HTERT RPE-1 (cell line): Measurements from ENCODE around the gene PHF5A.
"Not testable (repeated sequence)": the region's sequence is repeated elsewhere in the genome, so short reads cannot be mapped to it uniquely, and the experiment has no call there.

Experiments used
- in situ Hi-C: fragments of 300-500 bp; cut with MboI; formaldehyde crosslinking; loops from 4 replicates; pipeline ENCODE4 v1.14.3; 2020; ENCODE audit warnings: low sequenced_read_pairs

PHF5A gene

DNA sequence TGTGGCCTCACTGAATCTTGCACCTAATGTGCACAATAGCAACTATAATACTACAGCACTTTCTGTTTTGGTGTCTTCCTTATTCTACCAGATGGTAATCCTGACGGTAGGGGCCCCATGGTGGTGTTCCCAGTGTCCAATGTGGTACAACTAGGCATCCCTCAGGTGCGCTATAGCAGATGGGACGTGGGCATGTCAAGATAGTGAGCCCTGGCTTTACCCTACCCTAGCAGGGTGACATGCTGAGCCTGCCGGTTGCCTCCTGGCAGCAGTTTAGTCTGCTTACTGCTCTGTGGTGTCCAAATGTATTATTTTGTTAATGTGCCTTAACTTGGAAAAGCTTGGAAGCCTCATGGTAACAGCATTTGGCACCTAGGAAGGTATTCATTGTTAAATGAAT is 19.6 kb upstream of the PHF5A start:
- in situ Hi-C loops: no loop called here

DNA sequence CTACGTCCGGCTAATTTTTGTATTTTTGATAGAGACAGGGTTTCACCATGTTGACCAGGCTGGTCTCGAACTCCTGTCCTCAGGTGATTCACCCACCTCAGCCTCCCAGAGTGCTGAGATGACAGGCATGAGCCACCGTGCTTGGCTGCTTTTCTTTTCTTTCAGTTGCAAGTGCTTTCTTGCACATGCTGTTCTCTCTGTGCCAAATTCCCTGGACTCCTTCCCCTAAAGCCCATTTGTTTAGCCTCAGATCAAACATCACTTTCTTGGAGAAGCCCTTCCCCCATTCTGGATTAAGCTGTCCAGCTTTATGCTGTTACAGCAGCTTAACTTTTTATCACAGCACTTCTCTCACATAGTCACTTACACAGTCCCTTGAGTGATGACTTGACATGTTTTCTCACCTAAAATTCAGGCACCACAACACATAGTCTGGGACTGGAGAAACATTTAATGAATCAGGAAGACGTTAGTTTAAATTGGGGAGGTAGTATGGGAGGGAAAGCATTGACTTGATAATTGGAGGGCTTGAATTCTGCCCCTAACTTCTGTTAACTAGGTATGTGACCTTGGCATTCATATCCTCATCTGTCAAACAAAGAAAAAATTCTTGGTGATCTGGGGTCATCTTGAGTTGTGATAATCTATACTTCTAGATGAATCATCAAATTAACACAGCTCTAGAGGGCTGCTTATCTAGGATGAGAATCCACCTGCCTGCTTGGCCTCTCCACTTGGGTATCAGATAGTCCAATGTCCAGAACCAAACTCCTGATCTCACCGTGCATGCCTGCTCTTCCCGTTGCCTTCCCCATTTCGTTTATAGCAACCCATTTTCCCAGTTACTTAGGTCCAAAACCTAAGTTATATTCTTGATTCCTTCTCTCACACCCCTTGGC is 18.8 kb upstream of the PHF5A start:
- in situ Hi-C loops: no loop called here

DNA sequence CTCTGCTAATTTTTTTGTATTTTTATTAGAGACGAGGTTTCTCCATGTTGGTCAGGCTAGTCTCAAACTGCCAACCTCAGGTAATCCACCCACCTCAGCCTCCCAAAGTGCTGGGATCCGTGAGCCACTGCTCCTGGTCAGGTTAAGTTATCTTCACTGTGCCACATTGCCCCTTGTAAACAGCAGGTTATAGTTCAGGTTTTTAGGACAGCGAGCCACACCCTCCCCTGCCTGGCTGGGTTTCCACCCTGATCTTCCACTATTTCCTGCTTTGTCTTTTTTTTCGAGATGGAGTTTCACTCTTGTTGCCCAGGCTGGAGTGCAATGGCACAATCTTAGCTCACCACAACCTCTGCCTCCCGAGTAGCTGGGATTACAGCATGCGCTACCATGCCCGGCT is 16.5 kb upstream of the PHF5A start:
- in situ Hi-C loops: no loop called here

DNA sequence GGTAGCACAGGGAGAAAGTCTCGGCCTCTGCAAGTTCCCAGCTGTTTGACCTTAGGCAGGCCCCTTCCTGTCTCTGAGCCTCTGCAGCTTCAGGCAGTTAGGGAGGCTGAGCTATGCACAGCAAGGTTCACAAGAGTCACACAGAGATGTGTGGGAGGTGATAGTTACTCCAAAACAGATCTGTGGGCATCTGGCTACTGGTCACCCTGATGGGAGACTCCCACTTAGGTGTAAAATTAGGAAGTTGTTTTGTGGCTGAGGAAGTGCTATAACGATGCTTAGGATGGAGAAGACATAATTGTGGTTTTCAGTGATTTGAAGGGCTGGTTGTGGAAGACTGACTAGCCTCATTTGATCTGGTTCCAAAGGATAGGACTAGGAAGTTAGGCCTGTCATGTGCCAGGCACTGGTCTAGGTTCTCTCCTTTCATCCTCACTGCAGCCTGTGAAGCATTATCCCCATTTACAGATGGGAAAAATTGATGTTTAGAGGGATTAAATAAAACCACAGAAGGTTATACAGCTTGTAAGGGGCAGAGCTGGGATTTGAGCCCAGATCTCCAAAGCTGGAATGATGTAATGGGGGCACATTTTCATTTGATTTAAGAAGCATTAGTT is 13.9 kb upstream of the PHF5A start:
- in situ Hi-C loops: no loop called here

DNA sequence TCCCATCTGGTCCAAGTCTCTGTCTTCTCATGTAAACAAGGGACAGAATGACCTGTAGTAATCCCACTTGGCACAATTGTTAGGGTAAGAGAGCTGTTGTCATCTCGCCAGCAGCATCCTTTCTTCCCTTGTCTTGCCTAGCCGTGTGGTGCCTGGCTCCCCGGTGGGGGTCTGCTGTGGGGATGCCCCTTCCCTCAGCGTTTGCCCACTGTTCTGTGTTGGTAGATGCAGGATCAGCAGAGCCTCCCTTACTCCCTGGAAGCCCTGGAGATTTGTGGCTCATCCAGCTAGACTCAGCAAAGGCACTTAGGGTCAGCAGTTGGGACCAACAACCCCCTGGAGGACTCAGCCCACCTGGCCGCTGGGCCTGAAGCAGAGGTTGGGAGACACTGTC is 13.4 kb upstream of the PHF5A start:
- in situ Hi-C loops: no loop called here

DNA sequence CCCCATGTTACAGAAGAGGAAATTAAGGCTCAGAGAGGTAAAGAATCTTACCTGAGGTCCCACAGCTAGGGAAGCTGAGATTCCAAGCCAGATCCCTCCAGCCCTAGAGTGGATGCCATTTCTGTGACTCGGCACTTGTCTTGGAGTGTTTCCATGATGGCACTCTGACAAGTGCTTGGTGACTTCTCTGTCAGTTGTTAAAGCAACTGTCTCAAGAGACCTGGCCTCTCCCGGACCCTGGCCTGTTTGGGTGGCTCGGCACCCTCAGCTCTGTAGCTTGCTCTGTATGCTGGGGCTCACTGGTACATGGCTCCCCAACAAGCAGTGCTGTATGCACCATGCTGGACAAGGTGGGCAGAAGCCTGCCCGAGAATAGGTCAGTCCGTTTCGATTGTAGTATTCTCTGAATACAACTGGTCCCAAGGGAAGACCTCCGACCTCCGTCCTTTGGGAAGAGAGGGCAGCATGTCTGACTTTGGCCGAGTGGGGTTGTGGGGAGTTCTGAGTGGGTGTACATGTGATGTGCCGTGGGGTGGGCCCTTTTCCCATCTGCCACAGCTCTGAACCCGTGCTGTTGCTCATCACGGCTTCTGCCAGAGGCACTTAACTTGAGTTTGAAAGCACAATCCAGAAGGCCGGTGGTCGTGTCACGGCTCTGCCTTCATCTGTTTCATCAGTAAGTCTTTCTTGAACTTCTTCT is 12.8 kb upstream of the PHF5A start:
- in situ Hi-C loops: no loop called here

DNA sequence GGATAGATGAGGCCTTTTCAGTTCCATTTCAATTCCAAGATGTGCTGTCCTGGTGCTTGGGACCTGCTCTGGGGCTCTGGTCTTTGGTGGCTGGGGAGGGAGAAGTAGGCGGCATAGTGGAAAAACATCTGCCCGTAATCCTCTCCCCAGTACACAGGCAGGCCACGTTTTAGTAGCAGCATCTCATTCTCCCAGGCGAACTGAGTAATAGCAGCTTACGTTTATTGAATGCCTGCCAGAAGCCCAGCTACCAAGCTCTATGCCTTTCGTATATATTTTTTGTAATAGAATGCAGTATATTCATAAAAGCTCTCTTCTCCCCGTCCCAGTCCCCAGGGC is 11.9 kb upstream of the PHF5A start:
- in situ Hi-C loops: no loop called here

DNA sequence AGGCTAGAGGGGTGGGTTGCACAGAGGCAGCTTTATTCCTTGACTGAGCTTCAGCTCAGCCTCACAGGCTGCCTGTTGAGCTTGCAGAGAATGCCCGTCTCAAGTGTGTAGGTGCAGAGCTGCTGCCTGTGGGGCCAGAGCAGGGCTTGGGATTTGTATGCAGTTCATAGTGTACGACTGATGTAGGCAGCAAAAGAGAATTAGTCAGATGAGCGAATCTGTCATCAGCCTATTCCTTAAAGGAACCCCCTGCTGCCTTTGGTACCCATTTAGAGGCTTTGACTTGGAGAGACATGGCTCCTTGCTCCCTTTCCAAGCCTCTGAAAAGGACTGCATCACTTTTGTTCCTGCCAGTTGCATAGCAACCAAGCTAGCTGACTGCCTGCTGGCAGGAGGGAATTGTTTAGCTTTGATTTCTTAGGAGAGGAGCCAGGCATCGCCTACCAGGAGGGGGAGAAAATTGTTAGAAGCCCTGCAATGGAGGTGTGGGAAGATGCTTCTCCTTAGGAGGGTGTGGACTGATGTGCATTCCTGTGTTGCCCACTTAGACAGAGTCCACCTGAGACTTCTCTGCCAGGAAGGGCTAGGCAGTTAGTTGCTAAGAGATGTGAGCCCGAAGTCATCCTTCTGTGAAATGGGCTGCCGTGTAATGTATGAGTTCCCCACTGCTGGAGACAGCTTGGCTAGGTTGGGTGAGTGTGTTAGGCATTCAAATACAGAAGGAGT is 11.3 kb upstream of the PHF5A start:
- in situ Hi-C loops: no loop called here

DNA sequence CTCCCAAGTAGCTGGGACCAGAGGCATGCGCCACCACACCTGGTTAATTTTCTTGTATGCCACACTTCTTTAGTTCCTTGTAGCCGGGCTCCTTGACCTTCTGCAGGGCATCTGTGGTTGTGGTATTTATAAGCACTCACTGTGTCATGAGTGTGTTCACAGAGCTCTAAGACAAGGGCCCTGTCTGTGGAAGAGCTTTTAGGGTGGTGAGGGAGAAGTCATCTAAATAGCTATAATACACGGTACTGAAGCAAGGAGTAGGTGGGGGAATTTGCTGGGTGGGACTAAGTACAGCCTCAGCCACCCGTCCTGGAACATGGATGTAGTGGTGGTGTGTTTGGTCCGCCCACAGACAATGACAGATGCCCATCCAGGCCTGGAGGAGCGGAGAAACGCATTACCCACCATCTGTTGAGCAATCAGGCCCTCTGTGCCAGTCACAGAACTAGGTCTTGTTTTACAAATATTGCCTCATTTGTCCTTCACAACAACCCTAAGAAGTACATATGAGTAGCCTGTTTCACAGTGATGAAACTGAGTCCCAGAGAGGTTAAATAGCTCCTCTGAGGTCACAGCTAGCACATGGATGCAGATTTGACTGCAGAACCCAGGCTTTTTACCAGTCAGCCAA is 10.5 kb upstream of the PHF5A start:
- in situ Hi-C loops: no loop called here

DNA sequence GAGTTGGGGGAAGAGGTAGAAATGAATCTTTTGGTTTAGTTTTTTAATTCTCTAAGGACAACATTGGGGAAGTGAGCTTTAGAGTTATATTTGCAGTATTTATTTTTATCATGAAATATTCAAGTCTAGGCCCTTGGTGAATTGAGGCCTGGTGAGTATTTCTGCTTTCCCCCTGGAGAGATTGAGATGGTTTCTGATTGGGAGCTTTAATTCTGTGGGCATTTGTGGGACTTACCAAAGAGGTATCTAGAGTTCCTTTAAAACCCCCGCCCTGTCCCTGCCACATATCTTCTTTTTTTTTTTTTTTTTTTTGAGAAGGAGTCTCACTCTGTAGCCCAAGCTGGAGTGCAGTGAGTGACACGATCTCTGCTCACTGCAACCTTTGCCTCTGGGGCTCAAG is 10.0 kb upstream of the PHF5A start:
- in situ Hi-C loops: no loop called here

DNA sequence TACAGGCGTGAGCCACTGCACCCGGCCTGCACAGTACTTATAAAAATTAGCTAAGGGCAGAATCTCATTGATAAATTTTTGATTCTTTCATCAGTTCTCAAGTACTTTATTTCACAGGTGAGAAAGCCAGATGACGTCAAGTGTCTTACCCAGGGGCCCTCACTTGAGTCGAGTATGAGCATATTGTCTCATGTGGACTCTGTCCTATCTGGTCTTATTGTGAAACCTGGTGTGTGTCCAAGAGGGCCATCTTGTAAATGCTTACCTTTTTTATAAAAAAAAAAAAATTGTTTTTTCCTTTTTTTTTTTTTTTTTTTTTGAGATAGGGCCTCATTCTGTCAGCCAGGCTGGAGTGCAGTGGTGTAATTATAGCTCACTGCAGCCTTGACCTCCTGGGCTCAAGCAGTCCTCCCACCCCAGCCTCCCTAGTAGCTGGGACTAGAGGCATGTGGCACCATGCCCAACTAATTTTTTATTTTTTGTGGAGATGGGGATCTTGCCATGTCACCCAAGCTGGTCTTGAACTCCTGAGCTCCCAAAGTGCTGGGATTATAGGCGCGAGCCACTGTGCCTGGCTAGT is 6.5 kb upstream of the PHF5A start:
- in situ Hi-C loops: no loop called here

DNA sequence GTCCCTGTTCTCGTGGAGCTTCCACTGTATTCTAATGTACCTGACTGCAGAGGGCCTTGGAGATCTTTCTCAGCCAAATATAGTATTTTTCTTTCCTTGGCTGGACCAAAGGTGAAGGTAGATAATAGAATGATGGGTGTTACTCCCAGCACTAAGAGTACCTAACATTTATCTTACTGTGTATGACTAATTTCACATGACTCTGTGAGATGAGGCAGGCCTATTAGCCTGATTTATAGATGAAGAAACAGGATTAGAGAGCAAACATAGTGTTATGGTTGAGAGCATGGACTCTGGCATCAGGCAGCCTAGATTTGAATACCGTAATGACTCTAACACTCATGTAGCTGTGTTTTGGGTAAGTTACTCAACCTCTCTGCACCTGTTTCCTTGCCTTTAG is 3.1 kb upstream of the PHF5A start:
- in situ Hi-C loops: no loop called here

DNA sequence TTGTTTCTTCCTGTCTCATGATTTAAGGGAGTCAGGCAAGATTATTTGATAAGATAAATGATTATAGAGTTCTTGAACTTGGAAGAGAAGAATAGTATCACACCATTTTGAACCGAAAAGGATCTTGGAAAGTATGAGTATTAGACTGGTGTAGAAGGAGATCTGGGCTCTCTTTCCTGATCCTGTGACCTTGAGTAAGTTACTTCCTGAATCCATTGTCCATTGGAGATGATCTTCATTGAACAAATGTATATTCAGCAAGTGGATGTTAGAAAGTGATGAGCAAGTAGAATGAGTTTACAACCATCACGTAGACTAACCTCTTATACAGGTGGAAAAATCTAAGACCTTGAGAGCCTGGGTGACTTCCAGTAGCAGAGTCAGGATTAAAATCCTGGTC is 2.4 kb upstream of the PHF5A start:
- in situ Hi-C loops: no loop called here

DNA sequence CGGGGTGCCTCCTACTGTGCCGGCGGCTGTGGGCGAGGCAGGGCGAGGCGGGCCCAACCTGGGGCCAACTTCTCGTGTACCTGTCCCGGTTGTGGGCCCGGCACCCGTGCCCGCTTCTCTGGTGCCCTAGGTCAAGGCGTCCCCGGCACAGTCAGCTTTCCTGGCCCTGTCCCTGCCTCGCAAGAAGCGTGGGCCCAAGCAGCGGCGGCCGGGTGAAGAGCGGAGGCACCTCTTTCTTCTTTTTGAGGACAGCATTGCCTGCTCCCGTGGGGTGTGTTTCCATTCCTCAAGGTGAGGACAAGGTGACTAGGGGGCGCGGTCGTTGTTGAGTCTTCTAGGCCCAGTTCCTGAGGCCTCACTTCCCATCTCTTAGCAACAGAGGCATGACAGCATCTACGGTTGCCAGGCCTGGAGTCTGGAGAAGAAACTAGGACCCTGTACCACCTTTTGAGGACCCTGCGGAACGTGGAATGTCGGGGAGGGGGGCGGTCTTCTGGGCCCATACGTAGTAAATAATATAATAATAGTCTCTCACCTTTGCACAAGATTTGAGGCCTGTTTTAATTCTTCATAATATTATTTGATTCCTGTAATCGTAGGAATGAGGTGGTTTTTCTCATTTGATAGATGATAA is 843 bp upstream of the PHF5A start:
- in situ Hi-C loops: no loop called here

DNA sequence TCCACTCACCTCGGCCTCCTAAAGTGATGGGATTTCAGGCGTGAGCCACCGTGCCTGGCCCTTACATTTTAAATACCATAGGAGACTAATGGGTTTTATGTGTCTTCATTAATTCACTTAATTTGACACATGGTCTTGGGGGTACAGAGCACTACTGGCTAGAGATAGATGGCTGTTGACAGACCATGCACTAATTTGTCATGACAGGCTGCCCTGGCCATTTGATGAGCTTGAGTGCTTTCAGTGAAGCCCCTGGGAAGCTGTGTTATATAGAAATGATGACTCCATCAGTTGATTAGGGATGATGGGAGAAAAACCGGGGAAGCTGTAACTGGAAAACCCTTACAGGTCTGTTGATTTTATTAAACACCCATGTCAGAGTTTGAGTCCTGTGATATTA is 6.6 kb downstream of the PHF5A start:
- in situ Hi-C loops: no loop called here

DNA sequence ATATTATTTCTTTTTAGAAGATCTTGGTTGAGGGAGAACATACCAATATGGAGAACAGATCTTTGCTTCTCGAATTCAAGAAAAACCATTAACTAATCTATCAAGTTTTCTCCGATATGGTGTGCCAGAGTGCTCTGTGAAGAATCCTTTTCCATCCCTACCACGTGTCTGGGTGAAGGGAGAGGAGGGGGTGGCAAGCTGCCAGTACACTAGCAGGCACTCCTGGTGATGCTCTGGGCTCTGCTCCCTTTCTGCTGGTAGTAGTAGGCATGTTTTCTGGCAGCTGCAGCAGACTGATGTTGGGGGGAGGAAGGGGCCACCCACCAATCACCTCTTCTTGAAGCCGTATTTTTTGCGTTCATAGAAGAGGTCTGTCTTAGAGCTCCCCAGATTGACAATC is 8.4 kb downstream of the PHF5A start:
- in situ Hi-C loops: not testable (repeated sequence)

DNA sequence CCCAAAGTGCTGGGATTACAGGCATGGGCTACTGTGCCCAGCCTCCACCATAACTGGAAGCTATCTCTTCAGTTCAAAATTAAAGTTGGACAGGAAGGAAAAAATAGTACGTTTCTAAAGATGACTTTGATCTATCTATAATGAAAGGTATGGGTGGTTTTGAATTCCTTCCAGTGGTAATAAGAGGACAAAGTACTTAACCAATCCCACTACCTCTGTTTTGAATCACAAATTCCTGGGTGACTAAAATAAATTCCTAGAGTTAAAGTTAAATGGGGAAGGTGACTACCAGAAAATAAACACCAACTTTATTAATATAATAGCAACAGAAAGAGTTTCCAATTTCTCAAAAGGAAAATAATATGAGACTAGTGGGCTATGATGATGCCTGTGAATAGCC is 9.1 kb downstream of the PHF5A start:
- in situ Hi-C loops: no loop called here

DNA sequence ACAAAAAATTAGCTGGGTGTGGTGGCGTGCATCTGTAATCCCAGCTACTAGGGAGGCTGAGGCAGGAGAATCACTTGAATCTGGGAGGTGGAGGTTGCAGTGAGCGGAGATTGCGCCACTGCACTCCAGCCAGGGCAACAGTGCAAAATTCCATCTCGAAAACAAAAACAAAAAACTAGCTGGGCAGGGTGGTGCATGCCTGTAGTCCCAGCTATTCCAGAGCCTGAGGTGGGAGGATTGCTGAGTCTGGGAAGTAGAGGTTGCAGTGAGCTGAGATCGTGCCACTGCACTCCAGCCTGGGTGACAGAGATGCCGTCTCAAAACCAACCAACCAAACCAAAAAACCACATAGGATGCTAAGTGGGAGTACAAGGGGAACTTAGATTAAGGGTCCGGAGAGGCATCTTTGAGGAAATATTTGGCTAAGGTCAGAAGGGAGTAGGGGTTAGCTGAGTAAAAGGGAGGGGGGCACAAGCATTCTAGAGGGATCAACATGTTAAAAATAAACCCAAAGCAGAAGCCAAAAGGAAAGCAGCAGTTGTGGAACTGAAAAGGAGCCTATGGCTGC is 10.2 kb downstream of the PHF5A start:
- in situ Hi-C loops: no loop called here

DNA sequence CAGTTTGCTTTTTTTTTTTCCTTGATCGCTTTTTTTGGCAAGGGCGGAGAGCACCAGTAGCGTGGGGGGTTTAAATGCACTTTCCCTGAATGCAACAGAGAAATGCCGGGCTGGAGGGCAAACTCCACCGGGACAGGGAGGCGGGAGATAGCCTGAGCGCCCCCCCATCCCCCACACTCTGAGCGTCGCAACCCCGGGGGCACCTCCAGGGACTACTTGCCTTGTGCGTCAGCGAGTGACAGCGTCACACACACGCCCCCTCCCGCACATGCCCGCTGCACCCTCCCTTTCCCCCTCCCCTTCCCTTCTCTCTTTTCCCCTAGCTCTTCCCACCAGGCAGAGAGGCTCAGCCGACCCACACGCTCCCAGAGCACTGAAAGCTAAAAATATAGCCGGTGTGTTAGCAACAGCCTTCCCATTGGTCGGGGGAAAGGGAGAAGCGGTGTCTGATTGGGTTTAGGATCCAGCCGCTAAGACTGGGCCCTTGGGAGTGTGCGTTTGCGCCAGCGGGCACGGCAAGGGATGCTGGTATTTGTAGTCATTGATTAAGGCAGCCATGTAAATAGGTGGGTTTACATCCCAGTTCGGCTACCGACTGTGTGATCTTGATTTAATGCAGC is 20.2 kb downstream of the PHF5A start:
- in situ Hi-C loops: no loop called here
